IPS-20b (cell line): ENCODE results near the gene TCL1B.
"Not testable (repeated sequence)": the region's sequence is repeated elsewhere in the genome, so short reads cannot be mapped to it uniquely, and the experiment has no call there.

Experiments used
- H3K27ac ChIP-seq: one replicate; pipeline ENCODE4 v1.5.1; 2013; ENCODE audit warnings: low read length
- H3K27me3 ChIP-seq: 2 replicates; pipeline ENCODE4 v1.6.1; 2013; ENCODE audit warnings: mild to moderate bottlenecking, low read length, inconsistent platforms; ENCODE audit not compliant: insufficient read depth
- H3K36me3 ChIP-seq: 2 replicates; pipeline ENCODE4 v1.6.1; 2013; ENCODE audit warnings: low read depth, mild to moderate bottlenecking, inconsistent platforms, low read length, moderate library complexity; ENCODE audit not compliant: insufficient read depth
- H3K4me1 ChIP-seq: 2 replicates; pipeline ENCODE4 v1.6.1; 2013; ENCODE audit warnings: mild to moderate bottlenecking, control low read depth, inconsistent platforms, low read length, moderate library complexity; ENCODE audit not compliant: insufficient read depth
- H3K4me3 ChIP-seq: 2 replicates; pipeline ENCODE4 v1.5.1; 2013; ENCODE audit warnings: mild to moderate bottlenecking, low read length, inconsistent platforms
- H3K9ac ChIP-seq: 2 replicates; pipeline ENCODE4 v1.6.1; 2013; ENCODE audit warnings: low read depth, mild to moderate bottlenecking, inconsistent platforms, low read length, moderate library complexity
- H3K9me3 ChIP-seq: 2 replicates; pipeline ENCODE4 v1.6.1; 2013; ENCODE audit warnings: mild to moderate bottlenecking, low read depth, low read length, inconsistent platforms; ENCODE audit not compliant: insufficient read depth

Gene TCL1B

GRCh38 chr14:95659293-95659989 lies 26.8 kb upstream of the TCL1B start:
- Histone ChIP-seq H3K4me3 (no peak overlapping the region), H3K4me1 (peaks cover 8% of the 10 kb centered on the region; the same call in 1 of the 2 replicates), H3K27me3 (no peaks in the 10 kb centered on the region; the same call in 1 of the 2 replicates), H3K27ac (no peak overlapping the region), H3K36me3 (no peaks in the 10 kb centered on the region), H3K9me3 (no peaks in the 10 kb centered on the region), H3K9ac (no peak overlapping the region)

GRCh38 chr14:95659990-95660385 lies 26.2 kb upstream of the TCL1B start:
- no peak overlapping the region for H3K4me3 ChIP-seq
- no peak overlapping the region for H3K27ac ChIP-seq
- H3K9me3 ChIP-seq = no peaks in the 10 kb centered on the region
- H3K4me1 ChIP-seq = peaks cover 8% of the 10 kb centered on the region; the same call in 1 of the 2 replicates
- no peaks in the 10 kb centered on the region; the same call in 1 of the 2 replicates for H3K27me3 ChIP-seq
- no peak overlapping the region for H3K9ac ChIP-seq
- no peaks in the 10 kb centered on the region for H3K36me3 ChIP-seq

GRCh38 chr14:95660651-95661515 lies 25.3 kb upstream of the TCL1B start:
- Histone ChIP-seq H3K36me3 (no peaks in the 10 kb centered on the region), H3K4me3 (no peak overlapping the region), H3K27ac (no peak overlapping the region), H3K27me3 (no peaks in the 10 kb centered on the region; the same call in 1 of the 2 replicates), H3K9me3 (no peaks in the 10 kb centered on the region), H3K4me1 (peaks cover 8% of the 10 kb centered on the region; the same call in 1 of the 2 replicates), H3K9ac (no peak overlapping the region)

- no peaks in the 10 kb centered on the region for H3K36me3 ChIP-seq
- H3K27me3 ChIP-seq = no peaks in the 10 kb centered on the region; the same call in 1 of the 2 replicates
- H3K9ac ChIP-seq = no peak overlapping the region
- no peak overlapping the region for H3K27ac ChIP-seq
- no peak overlapping the region for H3K4me3 ChIP-seq
- no peaks in the 10 kb centered on the region for H3K9me3 ChIP-seq
- H3K4me1 ChIP-seq = peaks cover 12% of the 10 kb centered on the region; the same call in 1 of the 2 replicates
Observed at GRCh38 chr14:95662376-95663186, 23.6 kb upstream of the TCL1B start.

- H3K4me3 ChIP-seq = no peak overlapping the region
- no peak overlapping the region for H3K27ac ChIP-seq
- H3K9ac ChIP-seq = no peak overlapping the region
- H3K4me1 ChIP-seq = peaks cover 11% of the 10 kb centered on the region; the same call in 1 of the 2 replicates
- peaks cover 2% of the 10 kb centered on the region; the same call in 1 of the 2 replicates for H3K27me3 ChIP-seq
- no peaks in the 10 kb centered on the region for H3K36me3 ChIP-seq
- H3K9me3 ChIP-seq = no peaks in the 10 kb centered on the region
Observed at GRCh38 chr14:95663226-95663797, 22.9 kb upstream of the TCL1B start.

- Histone ChIP-seq H3K4me3 (no peak overlapping the region), H3K9me3 (no peaks in the 10 kb centered on the region), H3K36me3 (no peaks in the 10 kb centered on the region), H3K27me3 (peaks cover 10% of the 10 kb centered on the region; the same call in 1 of the 2 replicates), H3K9ac (no peak overlapping the region), H3K27ac (no peak overlapping the region), H3K4me1 (peaks cover 11% of the 10 kb centered on the region; the same call in 1 of the 2 replicates)
Observed at GRCh38 chr14:95664066-95664465, 22.2 kb upstream of the TCL1B start.

GRCh38 chr14:95664546-95664945 lies 21.7 kb upstream of the TCL1B start:
- peaks cover 11% of the 10 kb centered on the region; the same call in 1 of the 2 replicates for H3K4me1 ChIP-seq
- H3K9me3 ChIP-seq = no peaks in the 10 kb centered on the region
- H3K27ac ChIP-seq = no peak overlapping the region
- no peaks in the 10 kb centered on the region for H3K36me3 ChIP-seq
- no peak overlapping the region for H3K4me3 ChIP-seq
- peaks cover 10% of the 10 kb centered on the region; the same call in 1 of the 2 replicates for H3K27me3 ChIP-seq
- no peak overlapping the region for H3K9ac ChIP-seq

DNA sequence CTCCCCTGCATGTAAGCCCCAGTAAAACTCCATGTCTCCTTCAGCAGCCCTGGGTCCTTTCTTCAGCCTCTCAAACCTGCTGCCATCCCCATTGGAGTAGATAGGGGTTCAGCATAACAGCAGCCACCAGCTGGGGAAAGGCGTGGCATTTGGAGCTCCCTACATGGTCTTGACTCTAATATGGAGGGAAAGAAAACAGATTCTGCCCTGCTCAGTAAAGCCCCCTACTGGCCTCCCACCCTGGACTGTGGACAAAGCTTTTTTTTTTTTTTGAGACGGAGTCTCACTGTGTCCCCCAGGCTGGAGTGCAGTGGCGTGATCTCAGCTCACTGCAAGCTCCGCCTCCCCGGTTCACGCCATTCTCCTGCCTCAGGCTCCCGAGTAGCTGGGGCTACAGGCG lies 20.7 kb upstream of the TCL1B start:
- H3K36me3 ChIP-seq, H3K27ac ChIP-seq, H3K9ac ChIP-seq, H3K9me3 ChIP-seq, H3K4me3 ChIP-seq: not testable (repeated sequence)
- Histone ChIP-seq H3K27me3 (peaks cover 15% of the 10 kb centered on the region; the same call in 1 of the 2 replicates), H3K4me1 (peaks cover 11% of the 10 kb centered on the region; the same call in 1 of the 2 replicates)

DNA sequence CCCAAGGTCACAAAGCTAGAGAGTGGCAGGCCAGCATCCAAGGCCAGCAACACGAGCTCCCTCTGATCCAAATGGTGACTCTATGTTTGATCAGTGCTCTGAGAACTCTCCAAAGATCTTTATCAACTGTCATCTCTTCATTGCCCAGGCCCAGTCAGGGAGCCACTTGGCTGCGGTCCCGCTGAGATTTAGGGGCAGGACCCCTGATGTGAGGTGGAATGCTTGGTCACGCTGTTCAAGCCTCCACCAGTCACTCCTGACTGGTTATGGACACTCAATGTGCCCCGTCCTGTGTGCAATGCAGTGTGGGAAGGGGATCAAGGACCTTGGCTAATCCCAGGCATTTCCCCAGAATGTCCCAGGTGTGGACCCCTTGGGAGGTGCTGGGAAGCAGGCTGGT lies 19.8 kb upstream of the TCL1B start:
- Histone ChIP-seq H3K36me3 (no peaks in the 10 kb centered on the region), H3K27me3 (peaks cover 22% of the 10 kb centered on the region; the same call in 1 of the 2 replicates), H3K9me3 (no peaks in the 10 kb centered on the region), H3K27ac (no peak overlapping the region), H3K4me3 (no peak overlapping the region), H3K9ac (no peak overlapping the region), H3K4me1 (peaks cover 11% of the 10 kb centered on the region; the same call in 1 of the 2 replicates)

- Histone ChIP-seq H3K4me1 (peaks cover 11% of the 10 kb centered on the region; the same call in 1 of the 2 replicates), H3K9ac (no peak overlapping the region), H3K4me3 (no peak overlapping the region), H3K36me3 (no peaks in the 10 kb centered on the region), H3K9me3 (no peaks in the 10 kb centered on the region), H3K27me3 (peaks cover 22% of the 10 kb centered on the region; the same call in 1 of the 2 replicates), H3K27ac (no peak overlapping the region)
Observed at GRCh38 chr14:95667249-95667693, 19.0 kb upstream of the TCL1B start.
